Spinal cord (tissue), 10 donors: ENCODE measurements around the gene NUDT3. TPM values are rescaled to one million over a fixed set of nuclear protein-coding genes. Genes with fewer than 3 reads are reported as not detected.
"Not testable (repeated sequence)": the region's sequence is repeated elsewhere in the genome, so short reads cannot be mapped to it uniquely, and the experiment has no call there.

Experiments used
- DNase-seq, 6 donors: peaks; one replicate each; pipeline versions ENCODE4 v3.0.0 to v3.0.0-alpha.2; 2013 to 2015; ENCODE audit warnings: low spot score in 6 of 6, low read depth in 4 of 6
- H3K27ac ChIP-seq: one replicate; pipeline ENCODE4 v1.5.1; 2013; ENCODE audit warnings: low read depth, low read length, control low read depth
- H3K27me3 ChIP-seq: one replicate; pipeline ENCODE4 v1.6.1; 2013; ENCODE audit warnings: low read length; ENCODE audit not compliant: control insufficient read depth, insufficient read depth
- H3K36me3 ChIP-seq: one replicate; pipeline ENCODE4 v1.6.1; 2013; ENCODE audit warnings: low read length; ENCODE audit not compliant: control insufficient read depth, insufficient read depth
- H3K4me1 ChIP-seq: one replicate; pipeline ENCODE4 v1.6.1; 2013; ENCODE audit warnings: low read length; ENCODE audit not compliant: control insufficient read depth, insufficient read depth
- H3K4me3 ChIP-seq: one replicate; pipeline ENCODE4 v1.5.1; 2013; ENCODE audit warnings: low read depth, low read length, control low read depth
- H3K9me3 ChIP-seq: one replicate; pipeline ENCODE4 v1.6.1; 2013; ENCODE audit warnings: low read length; ENCODE audit not compliant: control insufficient read depth, insufficient read depth
- WGBS: methylation state at CpG from one replicate; pipeline ENCODE4 v1.1.5; 2013; ENCODE audit warnings: missing lambda C conversion rate; ENCODE audit not compliant: insufficient coverage; 5-methylcytosine and 5-hydroxymethylcytosine counted together
- polyA plus RNA-seq, 2 donors: library from polyadenylated mRNA; unstranded; fragments of 120-200 nt; gene quantifications; one replicate each; pipeline ENCODE4 v1.2.1, GENCODE V29; 2013; ENCODE audit not compliant: insufficient read length in 2 of 2
- total RNA-seq, 2 donors: library from RNA; depleted of rRNA in 1 of 2; stranded (reverse); fragments of 120-200 nt in 1 of 2; fragments of >200 nt in 1 of 2; gene quantifications; one replicate each; pipeline versions ENCODE4 v1.2.3 to v1.2.4, GENCODE V29; 2013 to 2014
- donor health status: healthy.

The NUDT3 gene
- total and polyA plus RNA-seq, 4 donors: 43.8 to 106 (median 59.8) TPM

DNA sequence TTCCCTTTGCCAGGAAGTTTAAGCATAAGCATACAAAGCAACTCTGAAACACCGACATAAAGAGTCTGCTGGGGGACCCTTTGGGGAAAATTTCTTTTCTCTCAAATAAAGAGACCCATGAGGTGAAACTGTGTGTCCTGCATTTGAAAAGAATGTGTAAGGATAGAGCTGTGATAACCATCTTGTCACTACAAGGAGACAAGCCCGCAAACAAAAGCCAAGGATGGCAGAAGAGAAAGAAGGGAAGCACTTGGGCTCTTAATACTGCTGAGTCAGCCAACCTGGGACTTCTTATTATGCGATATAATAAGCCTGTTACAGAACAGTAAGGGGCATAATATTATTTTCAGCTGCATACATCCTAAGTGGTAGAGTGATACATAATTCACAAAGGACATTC, 52.5 kb downstream of the NUDT3 start:
- Histone ChIP-seq H3K27ac (no peak overlapping the region), H3K27me3 (no peaks in the 10 kb centered on the region), H3K36me3 (no peaks in the 10 kb centered on the region), H3K9me3 (no peaks in the 10 kb centered on the region), H3K4me1 (peaks cover 2% of the 10 kb centered on the region), H3K4me3 (no peak overlapping the region)
- DNase-seq: no peak
- WGBS: 70% methylated on average over 1 of the region's 3 CpGs

DNA sequence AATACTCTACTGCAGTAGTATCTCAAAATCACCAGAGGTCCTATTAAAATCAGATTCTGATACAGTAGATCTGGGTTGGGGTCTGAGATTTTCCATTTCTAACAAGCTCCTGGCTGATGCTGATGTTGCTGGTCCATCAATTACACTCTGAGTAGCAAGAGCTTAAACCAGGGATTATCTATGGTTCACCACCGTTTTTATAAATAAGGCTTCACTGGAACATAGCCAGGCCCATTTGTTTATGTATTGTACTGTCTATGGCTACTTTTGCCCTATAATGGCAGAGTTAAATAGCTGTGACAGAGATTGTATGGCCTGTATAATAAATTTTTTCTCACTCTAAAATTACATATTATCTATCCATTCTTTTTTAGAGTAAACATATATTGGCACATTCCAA, 53.0 kb downstream of the NUDT3 start:
- Histone ChIP-seq H3K27ac (no peak overlapping the region), H3K4me3 (no peak overlapping the region), H3K4me1 (peaks cover 3% of the 10 kb centered on the region), H3K9me3 (no peaks in the 10 kb centered on the region), H3K36me3 (peaks cover under 1% of the 10 kb centered on the region), H3K27me3 (no peaks in the 10 kb centered on the region)
- WGBS: no CpG with 5 or more reads among the region's 1 CpG
- no peak for DNase-seq

DNA sequence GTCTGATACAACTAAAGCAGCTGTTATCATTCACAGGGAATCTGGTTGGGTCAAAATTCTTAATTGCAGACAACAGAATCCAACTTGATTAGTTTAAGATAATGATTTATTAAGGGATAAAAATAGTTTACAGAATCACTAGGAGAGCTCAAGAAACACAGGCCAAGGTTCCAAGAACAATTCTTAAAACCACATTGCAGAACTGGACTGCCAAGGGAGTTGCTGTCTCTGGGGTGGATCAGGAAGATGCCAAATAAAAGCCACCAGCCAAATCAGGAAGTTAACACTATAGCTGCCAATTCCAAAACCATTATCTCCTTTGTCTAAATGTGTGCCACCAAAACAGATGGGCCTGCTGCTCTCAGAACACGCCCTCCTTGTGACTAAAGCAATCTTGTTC, 53.7 kb downstream of the NUDT3 start:
- peak overlapping the region; percentile 10 for H3K27ac ChIP-seq
- peaks cover 5% of the 10 kb centered on the region for H3K36me3 ChIP-seq
- DNase-seq: peak in 1 of 6 donors; percentile 34
- H3K9me3 ChIP-seq: no peaks in the 10 kb centered on the region
- WGBS: no CpG with 5 or more reads among the region's 1 CpG
- no peaks in the 10 kb centered on the region for H3K27me3 ChIP-seq
- peaks cover 9% of the 10 kb centered on the region for H3K4me1 ChIP-seq
- no peak overlapping the region for H3K4me3 ChIP-seq

DNA sequence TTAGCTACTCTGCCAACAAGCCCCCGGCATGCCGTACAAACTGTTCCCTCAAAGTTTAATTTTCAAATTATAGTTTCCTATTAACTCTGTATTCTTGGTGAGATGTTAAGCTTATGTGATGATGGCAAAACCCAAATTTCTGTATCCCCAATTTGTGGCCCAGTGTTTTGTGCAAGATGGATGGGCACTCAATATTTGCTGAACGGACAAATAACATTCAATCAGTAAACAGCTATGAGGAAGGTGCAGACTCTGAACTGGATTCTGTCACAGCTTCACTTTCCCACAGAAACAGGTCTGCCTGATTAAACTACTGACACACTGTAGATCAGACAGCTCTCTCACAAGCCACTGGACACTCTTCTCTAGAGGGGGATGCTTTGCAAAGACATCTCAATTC, 54.1 kb downstream of the NUDT3 start:
- Histone ChIP-seq H3K4me1 (peaks cover 10% of the 10 kb centered on the region), H3K27me3 (no peaks in the 10 kb centered on the region), H3K36me3 (peaks cover 6% of the 10 kb centered on the region), H3K4me3 (no peak overlapping the region), H3K9me3 (no peaks in the 10 kb centered on the region), H3K27ac (peak overlapping the region; percentile 10)
- WGBS: no CpG with 5 or more reads among the region's 3 CpGs
- no peak for DNase-seq

DNA sequence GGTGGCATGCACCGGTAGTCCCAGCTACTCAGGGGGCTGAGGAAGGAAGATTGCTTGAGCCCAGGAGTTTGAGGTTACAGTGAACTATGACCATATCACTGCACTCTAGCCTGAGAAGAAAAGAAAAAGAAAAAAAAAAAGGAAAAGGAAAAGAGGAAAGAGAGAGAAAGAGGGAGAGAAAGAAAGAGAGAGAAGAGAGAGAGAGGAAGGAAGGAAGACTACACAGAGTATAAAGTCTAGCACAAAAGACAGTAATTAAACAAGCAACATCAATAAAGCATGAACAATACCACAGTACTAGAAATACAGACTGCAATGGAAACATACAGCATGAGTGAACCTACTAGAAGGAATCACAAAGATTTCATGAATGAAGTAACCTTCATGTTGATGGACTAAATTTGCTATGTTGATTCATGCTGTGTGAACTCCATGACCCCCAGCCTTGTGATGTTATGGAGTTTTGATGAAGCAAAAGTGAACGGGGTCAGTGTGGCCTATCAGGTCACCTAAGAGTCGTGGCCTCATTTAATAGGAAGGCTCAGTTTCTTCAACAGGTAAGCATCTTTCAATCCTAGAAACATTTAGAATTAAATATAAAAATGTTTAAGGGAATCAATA, 57.6 kb downstream of the NUDT3 start:
- no CpG with 5 or more reads among the region's 3 CpGs for WGBS
- H3K4me1 ChIP-seq: peaks cover 8% of the 10 kb centered on the region

DNA sequence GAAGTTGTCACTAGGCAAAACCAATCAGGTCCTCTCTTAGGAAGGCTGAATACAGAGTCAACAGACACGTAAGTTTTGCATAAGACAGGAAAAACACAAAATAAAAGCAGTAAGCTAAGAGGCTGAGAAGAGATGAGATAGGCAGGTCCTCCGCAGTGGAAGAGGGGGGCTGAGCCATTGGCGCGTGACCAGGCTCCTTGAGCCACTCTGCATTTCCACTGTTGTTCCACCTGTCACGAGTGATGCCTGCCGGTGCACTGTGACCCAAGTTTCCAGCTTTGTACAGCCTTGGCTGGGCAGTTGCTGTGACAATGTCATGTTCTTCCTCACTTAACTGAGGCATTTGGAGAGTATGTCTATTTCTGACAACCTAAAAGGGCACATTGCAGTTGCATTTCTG, 58.6 kb downstream of the NUDT3 start:
- WGBS: 89% methylated on average over 4 of the region's 6 CpGs
- DNase-seq: no peak
- Histone ChIP-seq H3K27me3 (no peaks in the 10 kb centered on the region), H3K27ac (no peak overlapping the region), H3K4me1 (peaks cover 8% of the 10 kb centered on the region), H3K9me3 (no peaks in the 10 kb centered on the region), H3K4me3 (no peak overlapping the region), H3K36me3 (peaks cover 10% of the 10 kb centered on the region)

More for the DNA sequence above, 57.6 kb downstream of the NUDT3 start:
- DNase-seq: no peak
- no peak overlapping the region for H3K27ac ChIP-seq
- no peak overlapping the region for H3K4me3 ChIP-seq
- H3K27me3 ChIP-seq: no peaks in the 10 kb centered on the region
- no peaks in the 10 kb centered on the region for H3K9me3 ChIP-seq
- peaks cover 10% of the 10 kb centered on the region for H3K36me3 ChIP-seq

DNA sequence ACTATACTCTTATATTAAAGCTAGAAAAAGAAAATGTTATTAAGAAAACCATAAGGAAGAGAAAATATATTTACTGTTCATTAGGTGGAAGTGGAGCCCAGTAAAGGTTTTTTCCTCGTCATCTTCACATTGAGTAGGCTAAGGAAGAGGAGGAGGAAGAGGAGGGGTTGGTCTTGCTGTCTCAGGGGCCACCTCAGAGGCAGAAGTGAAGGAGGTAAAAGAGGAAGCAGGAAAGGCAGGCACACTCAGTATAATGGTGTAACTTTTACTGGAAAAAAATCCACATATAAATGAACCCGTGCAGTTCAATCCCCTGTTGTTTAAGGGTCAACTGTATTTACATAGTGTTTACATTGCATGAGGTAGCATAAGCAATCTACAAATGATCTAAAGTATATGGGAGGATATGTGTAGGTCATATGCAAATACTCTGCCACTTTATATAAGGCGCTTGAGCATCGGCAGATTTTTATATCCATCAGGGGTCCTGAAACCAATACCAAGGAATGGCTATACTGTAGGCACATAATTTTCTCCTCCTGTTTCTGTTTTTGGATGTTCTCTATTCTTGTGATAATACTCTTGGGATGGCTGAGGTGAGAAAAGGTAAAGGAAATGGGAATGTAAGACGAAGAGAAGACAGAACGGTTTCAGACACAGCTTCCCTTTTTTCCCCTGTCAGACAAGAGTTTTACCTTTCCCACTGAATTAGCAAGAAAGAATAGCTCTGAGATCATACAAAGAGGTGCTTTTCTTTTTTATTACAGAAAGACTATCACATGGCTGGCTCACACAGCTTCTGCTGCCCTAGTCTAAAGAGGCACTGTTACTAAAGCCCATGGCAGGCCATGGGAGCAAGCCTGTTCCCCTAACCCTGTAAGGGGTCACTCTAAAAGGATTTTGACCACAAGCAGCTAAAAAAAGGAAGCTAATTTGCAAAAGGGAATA, 59.9 kb downstream of the NUDT3 start:
- no peak overlapping the region for H3K27ac ChIP-seq

DNA sequence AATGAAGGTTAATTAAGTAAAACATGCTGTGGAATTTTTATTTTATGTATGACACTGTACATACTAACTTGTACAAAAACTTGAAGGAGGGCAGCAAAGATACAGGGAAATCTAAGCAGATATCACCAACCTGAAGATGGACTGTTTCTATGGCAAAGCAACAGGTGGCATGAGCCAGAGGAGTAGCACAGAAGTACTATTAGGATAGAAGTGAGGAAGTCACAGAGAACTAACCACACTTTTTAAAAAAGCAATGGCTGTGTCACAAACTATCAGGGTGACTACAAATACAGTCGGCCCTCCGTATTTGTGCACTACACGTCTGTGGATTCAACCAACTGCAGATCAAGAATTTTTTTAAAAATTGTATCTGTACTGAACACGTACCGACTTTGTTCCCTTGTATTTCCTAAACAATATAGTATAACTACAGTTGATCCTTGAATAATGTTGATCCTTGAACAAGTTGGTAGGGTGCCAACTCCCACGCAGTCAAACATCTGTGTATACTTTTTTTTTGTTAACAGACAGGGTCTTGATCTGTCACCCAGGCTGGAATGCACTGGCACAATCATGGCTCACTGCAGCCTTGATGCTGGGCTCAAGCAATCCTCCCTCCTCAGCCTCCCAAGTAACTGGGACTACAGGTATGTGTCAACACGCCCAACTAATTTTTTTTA, 61.0 kb downstream of the NUDT3 start:
- DNase-seq: no peak
- Histone ChIP-seq H3K36me3 (peaks cover 10% of the 10 kb centered on the region), H3K9me3 (no peaks in the 10 kb centered on the region), H3K4me3 (no peak overlapping the region), H3K27me3 (no peaks in the 10 kb centered on the region), H3K27ac (no peak overlapping the region), H3K4me1 (peaks cover 8% of the 10 kb centered on the region)
- WGBS: no CpG with 5 or more reads among the region's 7 CpGs

More for the DNA sequence above, 59.9 kb downstream of the NUDT3 start:
- no peaks in the 10 kb centered on the region for H3K9me3 ChIP-seq
- peaks cover 10% of the 10 kb centered on the region for H3K36me3 ChIP-seq
- no peak overlapping the region for H3K4me3 ChIP-seq
- H3K27me3 ChIP-seq: no peaks in the 10 kb centered on the region
- WGBS: 100% methylated on average over 1 of the region's 6 CpGs
- DNase-seq: no peak
- peaks cover 8% of the 10 kb centered on the region for H3K4me1 ChIP-seq

DNA sequence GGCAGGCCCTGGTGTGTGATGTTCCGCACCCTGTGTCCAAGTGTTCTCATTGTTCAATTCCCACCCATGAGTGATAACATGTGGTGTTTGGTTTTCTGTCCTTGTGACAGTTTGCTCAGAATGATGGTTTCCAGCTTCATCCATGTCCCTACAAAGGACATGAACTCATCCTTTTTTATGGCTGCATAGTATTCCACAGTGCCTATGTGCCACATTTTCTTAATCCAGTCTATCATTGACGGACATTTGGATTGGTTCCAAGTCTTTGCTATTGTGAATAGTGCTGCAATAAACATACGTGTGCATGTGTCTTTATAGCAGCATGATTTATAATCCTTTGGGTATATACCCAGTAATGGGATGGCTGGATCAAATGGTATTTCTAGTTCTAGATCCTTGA, 62.7 kb downstream of the NUDT3 start:
- not testable (repeated sequence) for H3K4me1 ChIP-seq, H3K27me3 ChIP-seq, DNase-seq, H3K27ac ChIP-seq, H3K4me3 ChIP-seq, H3K9me3 ChIP-seq
- no CpG with 5 or more reads among the region's 3 CpGs for WGBS
- peaks cover 10% of the 10 kb centered on the region for H3K36me3 ChIP-seq
